ENCODE results near the gene PSMG4.

- TF ChIP-seq REST (IDR thresholded peaks at IDR 0.05; ENCODE audit: insufficient read depth in 1 of 2, low read depth in 2 of 2, low read length in 2 of 2) (no peak), POLR2AphosphoS5 (IDR thresholded peaks at IDR 0.05; ENCODE audit: low read depth, low read length) (no peak), SIN3A (IDR thresholded peaks at IDR 0.05; ENCODE audit: borderline replicate concordance, insufficient read depth, low read length) (no peak)
Observed at GRCh38 chr6:3290931-3291211, 32.1 kb downstream of the PSMG4 start.

All from PFSK-1 (cell line).